Measurements from ENCODE around the gene TGM6.
A peak's percentile ranks its signal among the peaks of the same experiment; 100 is the strongest.

Gene TGM6

DNA sequence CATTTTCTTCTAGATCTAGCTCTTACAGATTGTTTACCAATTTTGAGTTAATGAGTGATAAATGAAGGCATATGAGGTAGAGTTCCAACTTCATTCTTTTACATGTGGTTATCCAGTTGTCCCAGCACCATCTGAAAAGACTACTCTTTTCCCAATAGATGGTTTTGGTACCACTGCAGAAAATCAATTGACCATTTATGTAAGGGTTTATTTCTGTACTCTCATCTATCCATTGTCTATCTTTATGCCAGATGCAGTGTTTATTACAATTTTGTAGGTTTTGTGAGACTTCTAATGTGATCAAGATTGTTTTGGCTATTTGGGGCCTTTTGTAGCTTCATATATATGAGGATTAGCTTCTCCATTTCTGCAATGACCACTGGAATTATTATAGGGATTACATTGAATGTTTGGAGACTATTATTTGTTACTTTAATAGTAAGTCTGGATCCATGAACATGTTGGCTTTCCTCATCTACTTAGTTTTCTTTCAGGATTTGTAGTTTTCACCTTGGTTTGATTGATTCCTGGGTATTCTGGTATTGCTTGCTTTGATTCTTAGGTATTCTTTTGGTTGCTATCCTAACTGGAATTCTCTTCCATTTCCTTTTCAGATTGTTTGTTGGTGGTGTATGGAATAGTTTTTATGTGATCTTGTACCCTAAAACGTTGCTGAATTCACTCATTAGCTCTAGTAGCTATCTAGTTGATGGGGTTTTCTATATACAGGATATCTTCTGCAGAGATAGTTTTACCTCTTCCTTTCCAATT lies 79.5 kb downstream of the TGM6 start:
- DNase-seq, result no peak

GRCh38 chr20:2460752-2461424 lies 80.2 kb downstream of the TGM6 start:
- DNase-seq, result no peak

- DNase-seq, result no peak
Measured at GRCh38 chr20:2462484-2462883, 81.8 kb downstream of the TGM6 start.

- no peak for DNase-seq
Measured at GRCh38 chr20:2463616-2464365, 83.1 kb downstream of the TGM6 start.

- no peak for DNase-seq
Measured at GRCh38 chr20:2465100-2465499, 84.4 kb downstream of the TGM6 start.

GRCh38 chr20:2467412-2467811 lies 86.7 kb downstream of the TGM6 start:
- DNase-seq, result no peak

- no peak for DNase-seq
Measured at GRCh38 chr20:2468581-2469407, 88.1 kb downstream of the TGM6 start.

DNA sequence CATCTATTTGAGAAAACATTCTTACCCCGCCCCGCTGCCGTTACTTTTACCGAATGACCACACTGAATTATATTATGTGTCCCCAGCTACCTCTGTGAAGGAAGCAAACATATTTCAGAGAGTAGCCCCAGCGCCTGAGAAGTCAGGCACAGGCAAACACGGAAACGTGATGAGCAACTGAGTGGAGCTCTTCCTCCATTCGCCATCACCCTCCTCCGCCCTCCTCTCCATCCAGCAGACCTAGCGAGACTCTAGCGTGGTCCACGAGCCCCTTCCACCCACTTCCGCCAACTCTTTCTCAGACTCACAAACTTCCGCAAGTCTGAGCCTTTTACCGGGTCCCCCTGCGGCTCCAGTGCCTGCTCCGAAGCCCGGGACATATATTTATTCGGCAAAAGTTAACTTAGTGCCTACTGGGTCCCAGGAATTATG lies 89.3 kb downstream of the TGM6 start:
- DNase-seq, result peak; percentile 48

GRCh38 chr20:2470423-2471193 lies 89.9 kb downstream of the TGM6 start, which contains the start of gene SNRPB:
TSS of gene SNRPB (minus strand) at chr20:2470789. CDS start at chr20:2470690, 99 bp downstream.
- peak; percentile 92 for DNase-seq

DNA sequence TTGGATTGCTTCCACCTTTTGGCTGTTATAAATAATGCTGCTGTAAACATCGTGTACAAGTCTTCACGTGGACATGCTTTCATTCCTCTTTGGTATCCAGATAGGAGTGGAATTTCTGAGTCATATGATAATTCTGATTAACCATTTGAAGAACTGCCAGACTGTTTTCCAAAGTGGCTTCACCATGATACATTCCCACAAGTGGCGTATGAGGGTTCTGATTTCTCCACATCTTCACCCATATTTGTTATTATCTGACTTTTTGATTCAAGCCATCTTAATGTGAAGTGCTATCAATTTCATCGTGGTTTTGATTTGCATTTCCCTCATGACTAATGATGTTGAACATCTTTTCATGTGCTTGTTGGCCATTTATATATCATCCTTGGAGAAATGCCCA lies 92.8 kb downstream of the TGM6 start:
- DNase-seq, result no peak

GRCh38 chr20:2475850-2476741 lies 95.4 kb downstream of the TGM6 start:
- no peak for DNase-seq

GRCh38 chr20:2476742-2477615 lies 96.3 kb downstream of the TGM6 start:
- no peak for DNase-seq

- no peak for DNase-seq
Measured at GRCh38 chr20:2480381-2480780, 99.7 kb downstream of the TGM6 start.

Data from activated T-cell treated with anti-CD3 and anti-CD28 coated beads for 4 hours (primary cell).